Effector memory CD8-positive, alpha-beta T cell (primary cell): Measurements from ENCODE around the gene SS18L1.
A peak's percentile ranks its signal among the peaks of the same experiment; 100 is the strongest.

Experiments
- ATAC-seq: fragments of 150-1000 bp; cut with Tn5 transposase; replicated peaks from 2 replicates; pipeline ENCODE4 v1.10.0; 2021; ENCODE audit warnings: mild to moderate bottlenecking, moderate library complexity
- DNase-seq, 3 experiments: peaks; one replicate each; pipeline ENCODE4 v3.0.0; 2021
- H3K27ac Mint-ChIP-seq, 2 donors: one replicate each; pipeline ENCODE4 v1.8.0; 2022; ENCODE audit warnings: mild to moderate bottlenecking in 2 of 2, mixed read lengths in 2 of 2, moderate library complexity in 2 of 2
- H3K27me3 Mint-ChIP-seq, 2 donors: one replicate each; pipeline ENCODE4 v1.8.0; 2022; ENCODE audit warnings: mixed read lengths in 2 of 2
- H3K36me3 Mint-ChIP-seq: one replicate; pipeline ENCODE4 v1.8.0; 2022; ENCODE audit warnings: mild to moderate bottlenecking, moderate library complexity, mixed read lengths; ENCODE audit not compliant: insufficient read depth
- H3K4me1 Mint-ChIP-seq, 2 donors: one replicate each; pipeline ENCODE4 v1.8.0; 2022; ENCODE audit warnings: low read depth in 2 of 2, mixed read lengths in 2 of 2
- H3K4me3 Mint-ChIP-seq, 2 donors: one replicate each; pipeline ENCODE4 v1.8.0; 2022; ENCODE audit warnings: mild to moderate bottlenecking in 2 of 2, mixed read lengths in 2 of 2, moderate library complexity in 2 of 2
- H3K9me3 Mint-ChIP-seq, 2 donors: one replicate each; pipeline ENCODE4 v1.8.0; 2022; ENCODE audit warnings: mixed read lengths in 2 of 2

Gene SS18L1

DNA sequence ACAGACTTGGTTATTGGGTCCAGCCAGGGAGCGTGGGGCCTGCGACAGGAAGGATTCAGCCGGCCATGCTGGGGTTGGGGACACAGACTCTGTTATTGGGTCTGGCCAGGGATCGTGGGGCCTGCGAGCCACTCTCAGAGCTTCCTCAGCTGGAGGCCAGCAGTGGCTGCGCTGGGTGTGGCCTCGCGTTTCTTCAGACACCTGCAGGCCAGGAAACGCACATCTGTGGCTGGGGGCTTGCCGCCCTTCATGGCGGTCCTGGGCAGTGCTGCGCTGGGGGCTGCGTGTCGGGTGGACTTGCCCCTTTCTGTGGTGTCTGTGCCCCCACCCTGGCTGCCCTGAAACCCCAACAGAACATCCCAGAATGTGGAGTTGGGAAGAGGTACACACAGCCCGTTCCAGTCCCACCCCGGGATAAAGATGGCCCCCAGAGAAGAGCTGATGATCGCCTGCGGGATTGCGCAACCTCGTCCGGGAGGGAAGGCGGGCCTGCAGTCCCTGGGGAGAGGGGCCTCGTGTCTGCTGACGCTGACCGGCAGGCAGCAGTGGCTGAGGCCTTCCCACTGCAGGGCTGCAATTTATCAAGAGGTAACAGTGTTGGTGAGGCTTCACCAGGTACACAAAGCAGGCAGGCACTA lies 22.3 kb downstream of the SS18L1 start:
- H3K9me3 Mint-ChIP-seq, result no peaks in the 10 kb centered on the region
- H3K27me3 Mint-ChIP-seq, result no peaks in the 10 kb centered on the region
- no peaks in the 10 kb centered on the region for H3K4me1 Mint-ChIP-seq
- DNase-seq (no peak), ATAC-seq (no peak)
- peaks cover 33% of the 10 kb centered on the region for H3K36me3 Mint-ChIP-seq
- H3K4me3 Mint-ChIP-seq, result no peak overlapping the region
- H3K27ac Mint-ChIP-seq, result no peak overlapping the region

DNA sequence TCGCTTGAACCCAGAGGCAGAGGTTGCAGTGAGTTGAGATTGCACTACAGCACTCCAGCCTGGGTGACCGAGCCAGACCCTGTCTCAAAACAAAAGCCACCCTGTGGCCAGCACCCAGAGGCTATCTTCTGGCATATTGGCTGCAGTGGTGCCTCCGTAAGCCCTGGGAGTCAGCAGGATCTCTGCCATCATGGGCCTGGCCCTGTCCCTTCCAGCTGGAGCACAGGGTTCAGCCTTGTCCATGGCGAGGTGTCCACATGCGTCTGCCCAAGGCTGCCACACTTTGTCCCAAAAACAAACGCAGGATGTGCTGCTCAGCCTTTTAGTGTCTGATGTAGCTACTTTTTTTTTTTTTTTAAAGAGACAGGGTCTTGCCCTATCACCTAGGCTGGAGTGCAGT lies 23.9 kb downstream of the SS18L1 start:
- no peaks in the 10 kb centered on the region for H3K4me1 Mint-ChIP-seq
- H3K9me3 Mint-ChIP-seq, result no peaks in the 10 kb centered on the region
- no peak overlapping the region for H3K4me3 Mint-ChIP-seq
- peaks cover 30% of the 10 kb centered on the region for H3K36me3 Mint-ChIP-seq
- ATAC-seq (no peak), DNase-seq (no peak)
- H3K27me3 Mint-ChIP-seq, result no peaks in the 10 kb centered on the region
- no peak overlapping the region for H3K27ac Mint-ChIP-seq

DNA sequence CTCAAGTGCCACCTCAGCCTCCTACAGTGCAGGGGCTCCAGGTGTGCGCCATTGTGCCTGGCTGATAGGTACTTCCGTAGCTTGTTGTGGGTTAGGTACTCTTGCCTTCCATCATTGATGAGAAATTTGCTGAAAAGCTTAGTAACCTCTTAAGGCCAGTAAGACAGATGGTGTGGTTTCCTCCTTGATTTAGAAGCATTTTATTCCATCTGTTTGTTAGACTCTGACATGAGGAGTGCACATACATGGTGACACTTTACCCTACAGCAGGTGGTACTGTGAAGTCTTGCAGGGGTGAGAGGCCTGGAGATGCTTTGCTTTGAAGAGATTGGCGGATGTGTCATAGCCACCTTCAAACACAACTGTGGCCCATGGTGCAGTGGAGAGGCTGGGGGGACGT lies 24.5 kb downstream of the SS18L1 start:
- no peaks in the 10 kb centered on the region for H3K4me1 Mint-ChIP-seq
- peaks cover 26% of the 10 kb centered on the region for H3K36me3 Mint-ChIP-seq
- no peaks in the 10 kb centered on the region for H3K27me3 Mint-ChIP-seq
- H3K9me3 Mint-ChIP-seq, result no peaks in the 10 kb centered on the region
- H3K4me3 Mint-ChIP-seq, result no peak overlapping the region
- ATAC-seq (no peak), DNase-seq (no peak)
- no peak overlapping the region for H3K27ac Mint-ChIP-seq

DNA sequence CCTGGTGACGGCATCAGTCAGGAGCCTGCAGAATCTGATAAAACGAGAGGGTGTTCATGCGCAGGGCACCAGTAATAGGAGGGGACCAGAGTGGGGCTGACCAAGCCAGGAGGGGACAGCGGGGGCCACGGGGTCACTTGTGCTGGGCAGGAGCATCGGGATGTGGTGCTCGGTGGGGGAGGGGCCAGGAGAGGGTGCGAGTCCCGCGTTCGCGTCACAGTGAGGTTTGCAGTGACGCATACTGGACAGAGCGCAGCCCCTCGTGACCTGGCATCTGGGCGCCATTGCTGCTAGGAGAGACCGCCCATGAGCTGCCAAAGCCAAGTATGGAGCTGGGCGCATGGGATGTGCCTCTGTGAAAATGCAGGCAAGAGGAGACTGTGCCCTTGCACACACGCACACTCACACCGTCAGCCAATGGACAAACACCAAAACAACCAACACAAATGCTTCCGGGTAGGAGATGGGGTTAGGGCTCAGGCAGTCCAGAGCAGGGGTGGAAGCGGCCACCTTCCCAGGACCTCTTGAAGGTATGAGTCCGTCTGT lies 25.4 kb downstream of the SS18L1 start:
- no peaks in the 10 kb centered on the region for H3K4me1 Mint-ChIP-seq
- H3K4me3 Mint-ChIP-seq, result no peak overlapping the region
- no peak overlapping the region for H3K27ac Mint-ChIP-seq
- peaks cover 22% of the 10 kb centered on the region for H3K36me3 Mint-ChIP-seq
- DNase-seq (no peak), ATAC-seq (no peak)
- H3K27me3 Mint-ChIP-seq, result no peaks in the 10 kb centered on the region
- H3K9me3 Mint-ChIP-seq, result no peaks in the 10 kb centered on the region

DNA sequence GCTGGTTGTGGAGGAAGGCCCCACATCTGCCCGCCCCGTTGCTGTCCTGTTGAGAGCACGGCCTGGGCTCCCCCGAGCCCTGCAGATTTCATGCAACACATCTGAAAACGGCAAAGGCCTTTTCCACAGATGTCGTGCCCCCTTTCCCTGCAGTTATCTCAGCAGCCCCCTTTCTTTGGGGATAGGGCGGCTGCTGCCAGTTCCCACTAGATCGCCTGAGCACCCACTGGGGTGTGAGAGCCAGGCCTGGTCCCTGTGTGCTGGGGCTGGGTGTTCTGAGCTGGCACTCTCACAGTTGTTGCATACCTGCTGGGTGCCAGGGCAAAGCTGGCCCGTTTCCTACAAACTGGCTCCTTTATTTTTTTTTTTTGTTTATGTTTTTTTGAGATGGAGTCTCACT lies 27.0 kb downstream of the SS18L1 start:
- peak overlapping the region in 1 of 2 donors; percentile 65 for H3K27ac Mint-ChIP-seq
- DNase-seq (no peak), ATAC-seq (no peak)
- no peaks in the 10 kb centered on the region for H3K9me3 Mint-ChIP-seq
- peaks cover 19% of the 10 kb centered on the region for H3K36me3 Mint-ChIP-seq
- H3K4me1 Mint-ChIP-seq, result no peaks in the 10 kb centered on the region
- H3K4me3 Mint-ChIP-seq, result no peak overlapping the region
- H3K27me3 Mint-ChIP-seq, result no peaks in the 10 kb centered on the region

DNA sequence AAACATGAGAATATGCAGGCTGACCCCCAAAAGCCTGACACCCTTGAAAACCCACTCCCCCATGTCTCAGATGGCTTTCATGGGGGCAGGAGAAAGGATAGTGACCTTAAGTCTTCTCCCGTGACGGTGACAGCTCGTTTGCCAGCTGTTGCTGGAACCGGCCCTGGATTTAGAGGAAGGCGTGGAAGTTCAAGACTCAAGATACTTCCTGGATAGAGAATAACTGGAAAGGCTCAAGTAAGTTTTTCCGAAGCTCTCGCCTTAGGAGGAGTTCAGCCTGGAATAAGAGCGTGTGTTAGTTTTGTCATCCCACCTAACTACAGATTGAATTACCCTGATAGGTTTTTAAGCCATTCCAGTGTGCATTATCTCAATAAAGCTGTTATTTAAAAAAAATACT lies 27.7 kb downstream of the SS18L1 start:
- Mint-ChIP-seq H3K9me3 (no peaks in the 10 kb centered on the region), H3K36me3 (peaks cover 14% of the 10 kb centered on the region), H3K27ac (no peak overlapping the region), H3K4me3 (no peak overlapping the region), H3K4me1 (no peaks in the 10 kb centered on the region), H3K27me3 (no peaks in the 10 kb centered on the region)
- no peak for DNase-seq
- ATAC-seq, result no peak

DNA sequence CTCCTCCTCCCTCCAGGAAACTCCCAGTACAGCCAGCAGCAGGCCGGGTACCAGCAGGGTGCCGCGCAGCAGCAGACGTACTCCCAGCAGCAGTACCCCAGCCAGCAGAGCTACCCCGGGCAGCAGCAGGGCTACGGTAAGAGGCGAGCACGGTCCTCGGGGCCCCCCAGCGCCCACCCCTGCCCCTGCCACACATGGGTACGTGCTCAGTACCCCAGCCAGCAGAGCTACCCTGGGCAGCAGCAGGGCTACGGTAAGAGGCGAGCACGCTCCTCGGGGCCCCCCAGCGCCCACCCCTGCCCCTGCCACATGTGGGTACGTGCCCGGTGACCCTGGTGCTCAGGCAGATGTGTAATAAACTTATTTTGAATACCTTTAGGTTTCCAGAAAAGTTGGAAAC lies 29.1 kb downstream of the SS18L1 start:
- Mint-ChIP-seq H3K27ac (no peak overlapping the region), H3K4me1 (no peaks in the 10 kb centered on the region), H3K27me3 (no peaks in the 10 kb centered on the region), H3K4me3 (no peak overlapping the region), H3K36me3 (peaks cover 12% of the 10 kb centered on the region), H3K9me3 (no peaks in the 10 kb centered on the region)
- ATAC-seq, result no peak
- no peak for DNase-seq

DNA sequence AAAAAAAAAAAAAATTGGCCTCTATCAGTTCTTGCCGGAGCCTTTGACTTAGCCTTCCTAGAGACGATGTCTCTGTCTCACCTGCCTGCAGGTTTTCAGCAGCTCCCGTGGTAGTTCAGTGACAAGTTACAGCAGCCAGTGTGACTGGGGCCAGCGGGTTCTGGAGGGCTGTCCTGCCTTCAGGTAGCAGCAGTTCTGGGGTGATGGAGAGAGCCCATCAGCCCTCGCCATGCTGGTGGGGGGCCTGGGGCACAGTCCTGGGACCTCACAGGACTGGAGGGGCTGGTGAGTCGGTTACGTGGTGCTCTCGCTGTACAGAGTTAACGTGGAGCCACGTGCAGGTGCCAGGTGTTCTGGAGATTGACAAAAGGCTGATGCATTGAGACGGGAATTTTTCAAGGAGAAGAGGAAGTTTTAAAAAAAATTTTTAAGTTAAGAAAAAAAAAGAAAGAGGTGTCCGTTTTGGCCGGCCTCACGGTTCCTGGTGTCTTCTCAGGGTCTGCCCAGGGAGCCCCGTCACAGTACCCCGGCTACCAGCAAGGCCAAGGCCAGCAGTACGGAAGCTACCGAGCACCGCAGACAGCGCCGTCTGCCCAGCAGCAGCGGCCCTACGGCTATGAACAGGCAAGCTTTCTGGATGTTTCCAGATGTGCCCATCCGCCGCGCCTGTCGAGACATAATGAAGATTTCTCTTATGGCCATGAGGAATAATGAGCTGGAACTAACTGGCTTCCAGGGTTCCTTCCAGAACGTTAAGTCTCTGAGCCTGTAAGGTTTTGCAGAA lies 30.6 kb downstream of the SS18L1 start:
- H3K27ac Mint-ChIP-seq, result peak overlapping the region in 1 of 2 donors; percentile 52
- DNase-seq, result no peak
- no peaks in the 10 kb centered on the region for H3K27me3 Mint-ChIP-seq
- H3K4me1 Mint-ChIP-seq, result no peaks in the 10 kb centered on the region
- ATAC-seq, result no peak
- H3K4me3 Mint-ChIP-seq, result no peak overlapping the region
- peaks cover 13% of the 10 kb centered on the region for H3K36me3 Mint-ChIP-seq
- H3K9me3 Mint-ChIP-seq, result no peaks in the 10 kb centered on the region

DNA sequence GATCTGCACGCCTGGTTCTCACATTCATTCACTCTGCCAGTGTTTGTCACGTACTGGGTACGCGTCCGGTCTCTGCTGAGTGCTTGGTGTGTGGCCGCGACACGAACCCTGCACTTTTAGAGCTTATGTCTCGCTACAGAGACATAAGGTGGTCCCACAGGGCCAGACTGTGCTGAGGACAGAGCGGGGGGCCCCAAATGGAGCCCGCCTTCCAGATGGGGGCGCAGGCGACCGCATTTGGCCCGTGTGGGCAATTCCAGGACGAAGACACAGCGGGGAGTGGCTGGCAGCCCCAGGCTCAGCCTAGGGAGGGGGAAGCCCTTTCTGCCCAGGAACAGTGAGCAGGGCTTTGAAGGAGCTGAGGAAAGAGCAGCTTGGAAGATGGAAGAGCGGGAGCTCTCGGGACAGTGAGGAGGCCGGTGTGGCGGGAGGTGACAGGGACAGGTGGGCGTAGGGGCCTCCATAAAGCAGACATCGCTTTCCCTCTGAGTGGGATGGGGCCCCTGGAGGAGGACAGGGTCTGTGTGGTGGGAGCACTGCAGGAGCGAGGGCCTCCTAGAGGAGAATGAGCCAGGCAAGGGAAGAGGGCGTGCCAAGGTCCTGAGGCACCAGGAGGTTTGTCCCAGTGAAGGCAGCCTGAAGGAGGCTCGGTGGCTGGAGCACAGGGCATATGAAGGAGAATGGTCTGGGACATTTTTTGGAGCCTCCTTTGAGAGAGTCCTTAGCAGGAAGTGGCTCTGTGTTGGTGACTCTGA lies 31.5 kb downstream of the SS18L1 start:
- Mint-ChIP-seq H3K9me3 (no peaks in the 10 kb centered on the region), H3K36me3 (peaks cover 12% of the 10 kb centered on the region), H3K4me1 (no peaks in the 10 kb centered on the region), H3K27me3 (no peaks in the 10 kb centered on the region), H3K4me3 (peak overlapping the region in 1 of 2 donors; percentile 4), H3K27ac (peak overlapping the region in 1 of 2 donors; percentile 52)
- ATAC-seq, result no peak
- DNase-seq, result no peak

DNA sequence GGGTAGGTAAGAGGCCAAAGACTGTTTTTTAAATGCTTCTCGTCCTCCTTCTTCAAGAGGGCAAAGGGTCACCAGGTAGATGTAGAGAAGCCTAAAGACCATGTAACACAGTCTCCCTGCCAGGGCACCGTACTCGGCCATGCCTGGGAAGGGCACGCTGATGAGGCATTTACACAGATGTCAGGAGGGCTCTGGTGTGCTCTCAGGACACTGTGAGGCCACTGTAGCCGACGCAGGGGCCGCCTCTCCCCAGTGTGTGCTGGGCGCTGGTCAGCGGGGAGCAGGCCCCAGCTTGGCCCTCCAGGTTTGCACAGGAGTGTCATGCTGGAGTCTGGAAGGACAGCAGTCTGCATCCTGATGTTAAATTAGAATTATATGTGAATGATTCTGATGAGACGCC lies 32.1 kb downstream of the SS18L1 start:
- H3K9me3 Mint-ChIP-seq, result no peaks in the 10 kb centered on the region
- DNase-seq, result no peak
- H3K4me3 Mint-ChIP-seq, result no peak overlapping the region
- peaks cover 12% of the 10 kb centered on the region for H3K36me3 Mint-ChIP-seq
- no peaks in the 10 kb centered on the region for H3K4me1 Mint-ChIP-seq
- no peak overlapping the region for H3K27ac Mint-ChIP-seq
- no peaks in the 10 kb centered on the region for H3K27me3 Mint-ChIP-seq
- ATAC-seq, result no peak

DNA sequence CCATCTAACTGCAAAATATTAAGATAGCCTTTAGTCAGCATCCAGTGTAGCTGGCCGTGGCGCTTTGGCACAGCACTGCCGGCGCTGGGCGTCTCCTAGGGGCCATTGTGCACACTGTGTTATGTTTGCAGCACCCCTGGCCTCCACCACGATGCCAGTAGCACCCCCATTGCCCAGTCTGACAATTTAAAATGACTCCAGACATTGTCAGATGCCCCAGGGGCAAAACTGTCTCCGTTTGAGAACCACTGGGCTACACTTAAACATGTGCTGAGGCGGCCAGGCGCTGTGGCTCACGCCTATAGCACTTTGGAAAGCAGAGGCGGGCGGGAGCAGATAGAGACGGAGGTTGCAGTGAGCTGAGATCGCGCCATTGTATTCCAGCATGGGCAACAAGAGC lies 33.3 kb downstream of the SS18L1 start:
- DNase-seq (no peak), ATAC-seq (no peak)
- Mint-ChIP-seq H3K9me3 (no peaks in the 10 kb centered on the region), H3K27me3 (no peaks in the 10 kb centered on the region), H3K36me3 (peaks cover 12% of the 10 kb centered on the region), H3K27ac (no peak overlapping the region), H3K4me1 (peaks cover 0 to 1% of the 10 kb centered on the region in 2 donors), H3K4me3 (no peak overlapping the region)

DNA sequence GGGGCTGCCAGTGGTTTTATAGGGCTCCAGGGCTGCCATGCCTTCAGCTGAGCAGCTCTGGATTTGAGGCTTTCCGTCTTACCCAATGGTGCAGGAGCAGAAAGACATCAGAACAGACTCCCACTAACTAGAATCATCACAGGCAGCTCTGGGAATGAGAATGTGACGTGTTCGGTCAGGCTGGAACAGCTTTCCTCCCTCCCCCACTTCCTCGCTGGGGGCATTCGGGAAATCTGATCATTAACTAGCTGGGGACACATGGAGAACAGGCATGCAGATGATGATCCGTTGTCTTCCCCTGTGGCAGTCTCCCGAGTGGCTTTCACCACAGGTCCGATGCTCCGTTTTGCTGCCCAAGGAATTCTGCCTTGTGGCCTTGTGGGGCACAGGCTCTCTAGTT lies 33.7 kb downstream of the SS18L1 start:
- H3K27me3 Mint-ChIP-seq, result no peaks in the 10 kb centered on the region
- H3K4me1 Mint-ChIP-seq, result peaks cover 0 to 5% of the 10 kb centered on the region in 2 donors
- no peak overlapping the region for H3K4me3 Mint-ChIP-seq
- ATAC-seq (no peak), DNase-seq (no peak)
- H3K9me3 Mint-ChIP-seq, result no peaks in the 10 kb centered on the region
- peaks cover 13% of the 10 kb centered on the region for H3K36me3 Mint-ChIP-seq
- no peak overlapping the region for H3K27ac Mint-ChIP-seq

DNA sequence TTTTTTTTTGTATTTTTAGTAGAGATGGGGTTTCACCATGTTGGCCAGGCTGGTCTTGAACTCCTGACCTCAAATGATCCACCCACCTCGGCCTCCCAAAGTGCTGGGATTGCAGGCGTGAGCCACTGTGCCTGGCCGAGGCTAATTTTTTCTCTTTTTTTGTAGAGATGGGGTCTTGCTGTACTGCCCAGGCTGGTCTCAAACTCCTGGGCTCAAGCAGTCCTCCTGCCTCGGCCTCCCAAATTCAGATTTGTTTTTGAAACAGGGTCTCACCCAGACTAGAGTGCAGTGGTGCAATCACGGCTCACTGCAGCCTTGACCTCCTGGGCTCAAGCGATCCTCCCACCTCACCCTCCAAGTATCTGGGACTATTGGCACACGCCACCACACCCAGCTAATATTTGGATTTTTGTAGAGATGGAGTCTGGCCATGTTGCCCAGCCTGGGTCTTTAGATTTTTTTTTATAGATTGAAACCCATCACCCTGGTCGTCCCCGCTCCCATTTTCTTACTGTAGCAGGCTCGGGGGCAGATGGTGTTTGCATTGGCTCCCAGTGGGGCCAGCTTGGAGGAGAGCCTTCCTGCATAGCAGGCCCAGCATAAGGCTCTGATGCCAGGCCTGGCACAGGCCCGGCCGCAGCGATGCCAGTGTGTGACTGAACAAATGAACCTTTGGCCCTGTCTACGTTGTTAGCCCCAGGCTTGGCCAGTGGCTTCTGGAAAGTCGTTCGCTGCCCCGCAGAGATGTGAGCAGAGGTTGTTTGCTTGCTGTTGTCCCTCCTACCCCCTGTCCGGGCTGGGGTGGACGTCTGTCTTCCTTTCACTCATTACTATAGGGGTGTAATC lies 35.0 kb downstream of the SS18L1 start:
- peaks cover 20% of the 10 kb centered on the region for H3K36me3 Mint-ChIP-seq
- H3K27ac Mint-ChIP-seq, result no peak overlapping the region
- peaks cover 6 to 7% of the 10 kb centered on the region in 2 donors for H3K4me1 Mint-ChIP-seq
- no peak for ATAC-seq
- DNase-seq, result no peak
- no peaks in the 10 kb centered on the region for H3K27me3 Mint-ChIP-seq
- no peaks in the 10 kb centered on the region for H3K9me3 Mint-ChIP-seq
- no peak overlapping the region for H3K4me3 Mint-ChIP-seq
